HG02588 (cell line): Measurements from ENCODE around the gene PGP.
"Not testable (repeated sequence)": the region's sequence is repeated elsewhere in the genome, so short reads cannot be mapped to it uniquely, and the experiment has no call there.

Source experiments
- ATAC-seq: cut with Tn5 transposase; IDR thresholded peaks from one replicate; pipeline ENCODE4 v1.9.1; 2021; ENCODE audit warnings: mild to moderate bottlenecking, moderate library complexity; ENCODE audit not compliant: unreplicated experiment

Gene PGP

GRCh38 chr16:2223221-2223941 is 8.7 kb upstream of the PGP start, which contains the start of gene E4F1:
Gene E4F1, plus strand, starts transcription at chr16:2223591. Its CDS starts 23 bp downstream, at chr16:2223614.
- peak; percentile 90 for ATAC-seq

- no peak for ATAC-seq
Measured at GRCh38 chr16:2216330-2216729, 1.7 kb upstream of the PGP start.

- ATAC-seq, result peak; percentile 3
Measured at GRCh38 chr16:2213817-2214718, 572 bp downstream of the PGP start.

GRCh38 chr16:2212362-2213324 is 2.0 kb downstream of the PGP start:
- ATAC-seq, result no peak

- ATAC-seq, result no peak
Measured at GRCh38 chr16:2211923-2212347, 2.7 kb downstream of the PGP start.

GRCh38 chr16:2210386-2211365 is 4.0 kb downstream of the PGP start, which contains the start of gene BRICD5:
Gene BRICD5, minus strand, starts transcription at chr16:2210863. Its CDS starts 30 bp downstream, at chr16:2210833.
- ATAC-seq, result no peak

GRCh38 chr16:2210009-2210332 is 4.7 kb downstream of the PGP start:
- ATAC-seq, result no peak

- ATAC-seq, result no peak
Measured at GRCh38 chr16:2209258-2210008, 5.2 kb downstream of the PGP start.

- ATAC-seq, result no peak
Measured at GRCh38 chr16:2208772-2209171, 5.9 kb downstream of the PGP start.

- no peak for ATAC-seq
Measured at GRCh38 chr16:2208308-2208707, 6.3 kb downstream of the PGP start.

GRCh38 chr16:2207872-2208271 is 6.8 kb downstream of the PGP start:
- ATAC-seq, result no peak

GRCh38 chr16:2206780-2207433 is 7.7 kb downstream of the PGP start:
- no peak for ATAC-seq

- no peak for ATAC-seq
Measured at GRCh38 chr16:2206420-2206779, 8.2 kb downstream of the PGP start.

- ATAC-seq, result peak; percentile 6
Measured at GRCh38 chr16:2205967-2206313, 8.7 kb downstream of the PGP start.

GRCh38 chr16:2205104-2205966 is 9.3 kb downstream of the PGP start, which contains the start of gene MLST8:
Gene MLST8, plus strand, starts transcription at chr16:2205454. Its CDS starts 632 bp downstream, at chr16:2206086.
- peak; percentile 63 for ATAC-seq

GRCh38 chr16:2204416-2205103 is 10.1 kb downstream of the PGP start:
- ATAC-seq, result no peak

GRCh38 chr16:2203119-2203688 is 11.4 kb downstream of the PGP start:
- ATAC-seq, result not testable (repeated sequence)
